ENCODE data around the gene FRG2B.

DNA sequence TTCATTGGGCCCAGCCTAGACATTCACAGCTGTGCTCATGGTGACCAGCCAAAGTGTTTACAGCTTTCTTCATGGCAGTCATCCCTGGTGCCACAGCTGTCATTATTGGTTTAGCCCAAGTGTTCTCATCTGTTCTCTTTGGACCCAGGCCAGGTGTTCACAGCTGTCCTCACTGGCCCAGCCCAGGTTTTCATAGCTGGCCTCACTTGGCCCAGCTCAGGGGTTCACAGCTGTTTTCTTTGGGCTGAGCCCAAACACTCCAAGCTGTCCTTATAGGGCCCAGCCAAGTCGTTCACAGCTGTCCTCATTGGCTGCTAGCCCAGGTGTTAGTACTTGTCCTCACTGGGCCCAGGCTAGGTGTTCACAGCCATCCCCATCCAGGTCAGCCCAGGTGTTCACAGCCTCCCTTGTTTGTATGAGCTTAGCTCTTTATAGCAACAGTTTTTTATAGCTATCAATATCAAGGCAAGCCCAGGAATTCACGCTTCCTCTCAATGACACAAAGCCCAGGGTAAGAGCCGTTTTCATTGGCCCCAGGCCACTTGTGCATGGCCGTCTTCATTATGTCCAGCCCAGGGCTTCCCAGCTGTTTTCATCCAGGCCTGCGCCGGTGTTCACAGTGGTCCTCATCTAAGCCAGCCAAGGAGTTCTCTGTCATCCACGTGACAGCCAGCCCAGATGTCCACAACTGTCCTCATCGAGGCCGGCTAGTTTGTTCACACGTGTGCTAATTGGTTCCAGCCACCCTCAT lies 11.6 kb downstream of the FRG2B start:
- TF ChIP-seq, protein P1, sequence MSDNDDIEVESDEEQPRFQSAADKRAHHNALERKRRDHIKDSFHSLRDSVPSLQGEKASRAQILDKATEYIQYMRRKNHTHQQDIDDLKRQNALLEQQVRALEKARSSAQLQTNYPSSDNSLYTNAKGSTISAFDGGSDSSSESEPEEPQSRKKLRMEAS (IDR thresholded peaks at IDR 0.05): no peak
- TF ChIP-seq CEBPB (IDR thresholded peaks at IDR 0.05): no peak
- no peak for TF ChIP-seq TAF1 (IDR thresholded peaks at IDR 0.05; ENCODE audit: low read depth)
- no peak for TF ChIP-seq YY1 (IDR thresholded peaks at IDR 0.05; ENCODE audit: low read depth)
- TF ChIP-seq EP300 (IDR thresholded peaks at IDR 0.05; ENCODE audit: borderline replicate concordance): no peak
- no peak for TF ChIP-seq TCF12 (IDR thresholded peaks at IDR 0.05; ENCODE audit: low read depth)
- no peak for TF ChIP-seq TEAD4 (IDR thresholded peaks at IDR 0.05)
- no peak for TF ChIP-seq EGR1 (IDR thresholded peaks at IDR 0.05)

All from Ishikawa (cell line).